Astrocyte of the hippocampus (primary cell): ENCODE data around the gene E2F2.
"Not testable (repeated sequence)": the region's sequence is repeated elsewhere in the genome, so short reads cannot be mapped to it uniquely, and the experiment has no call there.

ENCODE experiments used
- DNase-seq: peaks from one replicate; pipeline ENCODE4 v3.0.0; 2011; ENCODE audit warnings: low read depth, low spot score

E2F2 gene

GRCh38 chr1:23524716-23525401, 6.2 kb downstream of the E2F2 start:
- no peak for DNase-seq

- DNase-seq: no peak
Measured at GRCh38 chr1:23524163-23524562, 6.9 kb downstream of the E2F2 start.

- no peak for DNase-seq
Measured at GRCh38 chr1:23522244-23522982, 8.6 kb downstream of the E2F2 start.

- no peak for DNase-seq
Measured at GRCh38 chr1:23521588-23521987, 9.4 kb downstream of the E2F2 start.

- DNase-seq: no peak
Measured at GRCh38 chr1:23517581-23517980, 13.5 kb downstream of the E2F2 start.

GRCh38 chr1:23515905-23516304, 15.1 kb downstream of the E2F2 start:
- DNase-seq: no peak

- DNase-seq: no peak
Measured at GRCh38 chr1:23514111-23514679, 16.8 kb downstream of the E2F2 start.

- DNase-seq: no peak
Measured at GRCh38 chr1:23509896-23510295, 21.1 kb downstream of the E2F2 start.

GRCh38 chr1:23506376-23507107, 24.5 kb downstream of the E2F2 start:
- no peak for DNase-seq

GRCh38 chr1:23505851-23506250, 25.2 kb downstream of the E2F2 start:
- no peak for DNase-seq

- not testable (repeated sequence) for DNase-seq
Measured at GRCh38 chr1:23504156-23504555, 26.9 kb downstream of the E2F2 start.

GRCh38 chr1:23502951-23503350, 28.1 kb downstream of the E2F2 start:
- DNase-seq: no peak

- no peak for DNase-seq
Measured at GRCh38 chr1:23500466-23500865, 30.6 kb downstream of the E2F2 start.

GRCh38 chr1:23497777-23498439, 33.1 kb downstream of the E2F2 start:
- DNase-seq: no peak

- DNase-seq: no peak
Measured at GRCh38 chr1:23496490-23497181, 34.4 kb downstream of the E2F2 start.

- not testable (repeated sequence) for DNase-seq
Measured at GRCh38 chr1:23494836-23495235, 36.2 kb downstream of the E2F2 start.

GRCh38 chr1:23492776-23493175, 38.3 kb downstream of the E2F2 start:
- not testable (repeated sequence) for DNase-seq

GRCh38 chr1:23492132-23492720, 38.8 kb downstream of the E2F2 start:
- DNase-seq: no peak

GRCh38 chr1:23489842-23490241, 41.2 kb downstream of the E2F2 start:
- DNase-seq: no peak

- no peak for DNase-seq
Measured at GRCh38 chr1:23485002-23485332, 46.1 kb downstream of the E2F2 start.
